IMR-90 (cell line): ENCODE data around the gene TSPAN14. TPM values are rescaled to one million over a fixed set of nuclear protein-coding genes. Genes with fewer than 3 reads are reported as not detected.

Source experiments
- ATAC-seq: fragments of 200-7000 bp; cut with Tn5 transposase; 2 replicates; pipeline ENCODE4 v1.9.1; 2020; ENCODE audit warnings: low read depth, mild to moderate bottlenecking, moderate library complexity
- BruUV-seq: library from RNA; stranded (reverse); fragments of 400-500 nt; replicated peaks from 2 replicates; lab custom pipeline; 2021; lab: Mats Ljungman, UMichigan
- CTCF ChIA-PET: fragments of 300-600 bp; formaldehyde crosslinking; extraction: SDS; loops from one replicate; lab custom pipeline; 2021; ENCODE audit warnings: antibody characterized with exemption; lab: Yijun Ruan, JAX
- POLR2A ChIA-PET: fragments of 300-600 bp; sonication (Branson Sonifier 250); formaldehyde crosslinking; loops from one replicate; lab custom pipeline; 2022; ENCODE audit warnings: antibody characterized with exemption; ENCODE audit not compliant: unreplicated experiment; lab: Charles Lee
- DNase-seq: peaks from one replicate; pipeline ENCODE4 v3.0.0; 2013
- H2AFZ ChIP-seq: replicated peaks from 2 replicates; pipeline ENCODE3; 2013; ENCODE audit warnings: low read length, mild to moderate bottlenecking; ENCODE audit not compliant: poor library complexity
- H2AK5ac ChIP-seq: 2 replicates; pipeline ENCODE4 v1.6.1; 2013; ENCODE audit warnings: low read depth, low read length, inconsistent platforms
- H2AK9ac ChIP-seq: replicated peaks from 2 replicates; pipeline ENCODE3; 2013; ENCODE audit warnings: mild to moderate bottlenecking, low read depth, low read length, moderate library complexity; ENCODE audit not compliant: poor library complexity
- H2BK120ac ChIP-seq: 2 replicates; pipeline ENCODE4 v1.6.1; 2013; ENCODE audit warnings: low read depth, low read length, inconsistent platforms
- H2BK15ac ChIP-seq: 3 replicates; pipeline ENCODE4 v1.6.1; 2013; ENCODE audit warnings: low read depth, low read length, inconsistent platforms
- H2BK20ac ChIP-seq: 2 replicates; pipeline ENCODE4 v1.6.1; 2013; ENCODE audit warnings: low read depth, mild to moderate bottlenecking, inconsistent platforms, low read length, moderate library complexity
- H2BK5ac ChIP-seq: 2 replicates; pipeline ENCODE4 v1.6.1; 2013; ENCODE audit warnings: mild to moderate bottlenecking, low read depth, low read length, inconsistent platforms; ENCODE audit not compliant: poor library complexity, severe bottlenecking
- H3K14ac ChIP-seq: replicated peaks from 2 replicates; pipeline ENCODE4 v1.6.1; 2013; ENCODE audit warnings: low read depth, low read length, inconsistent platforms
- H3K18ac ChIP-seq: 2 replicates; pipeline ENCODE4 v1.6.1; 2013; ENCODE audit warnings: low read depth, low read length, control low read depth
- H3K23ac ChIP-seq: 2 replicates; pipeline ENCODE4 v1.6.1; 2013; ENCODE audit warnings: low read depth, low read length, inconsistent platforms
- H3K27ac ChIP-seq: 2 replicates; pipeline ENCODE4 v1.5.1; 2013; ENCODE audit warnings: mild to moderate bottlenecking, control low read depth, low read length; ENCODE audit not compliant: insufficient read depth
- H3K27me3 ChIP-seq: 2 replicates; pipeline ENCODE4 v1.6.1; 2013; ENCODE audit warnings: low read length; ENCODE audit not compliant: control insufficient read depth, insufficient read depth
- H3K36me3 ChIP-seq: 2 replicates; pipeline ENCODE4 v1.6.1; 2013; ENCODE audit warnings: low read length, mixed read lengths; ENCODE audit not compliant: control insufficient read depth, insufficient read depth
- H3K4ac ChIP-seq: 2 replicates; pipeline ENCODE4 v1.6.1; 2013; ENCODE audit warnings: low read depth, low read length, inconsistent platforms
- H3K4me1 ChIP-seq: 2 replicates; pipeline ENCODE4 v1.6.1; 2013; ENCODE audit warnings: low read length, mixed read lengths; ENCODE audit not compliant: control insufficient read depth, insufficient read depth
- H3K4me2 ChIP-seq: 2 replicates; pipeline ENCODE4 v1.6.1; 2013; ENCODE audit warnings: low read depth, mild to moderate bottlenecking, control low read depth, low read length, moderate library complexity
- H3K4me3 ChIP-seq: 2 replicates; pipeline ENCODE4 v1.5.1; 2013; ENCODE audit warnings: low read depth, mild to moderate bottlenecking, control low read depth, low read length, moderate library complexity; ENCODE audit not compliant: insufficient read depth
- H3K56ac ChIP-seq: 2 replicates; pipeline ENCODE4 v1.6.1; 2013; ENCODE audit warnings: low read length, inconsistent platforms; ENCODE audit not compliant: insufficient read depth; ENCODE audit errors: extremely low read depth
- H3K79me1 ChIP-seq, 2 experiments: 2 replicates each; pipeline ENCODE4 v1.6.1; 2013; ENCODE audit warnings: low read length in 2 of 2, inconsistent platforms in 1 of 2, low read depth in 1 of 2
- H3K9ac ChIP-seq: 2 replicates; pipeline ENCODE4 v1.6.1; 2013; ENCODE audit warnings: low read depth, low read length, control low read depth
- H3K9me1 ChIP-seq: 2 replicates; pipeline ENCODE4 v1.6.1; 2013; ENCODE audit warnings: low read length, inconsistent platforms; ENCODE audit not compliant: insufficient read depth
- H3K9me3 ChIP-seq: 2 replicates; pipeline ENCODE4 v1.6.1; 2013; ENCODE audit warnings: low read length; ENCODE audit not compliant: control insufficient read depth, insufficient read depth
- H4K20me1 ChIP-seq: 2 replicates; pipeline ENCODE4 v1.6.1; 2013; ENCODE audit warnings: low read length, inconsistent platforms; ENCODE audit not compliant: insufficient read depth
- H4K5ac ChIP-seq: 2 replicates; pipeline ENCODE4 v1.6.1; 2013; ENCODE audit warnings: mild to moderate bottlenecking, low read depth, low read length, control low read depth
- H4K8ac ChIP-seq, 2 experiments: 2 replicates each; pipeline ENCODE4 v1.6.1; 2013; ENCODE audit warnings: low read depth in 2 of 2, low read length in 2 of 2, control low read depth in 1 of 2, inconsistent platforms in 1 of 2
- H4K91ac ChIP-seq: 2 replicates; pipeline ENCODE4 v1.6.1; 2013; ENCODE audit warnings: low read depth, low read length, inconsistent platforms; ENCODE audit not compliant: insufficient read depth
- MAFK ChIP-seq: IDR thresholded peaks from 2 replicates; pipeline ENCODE4 v1.6.1; 2012; ENCODE audit warnings: low read depth, low read length, improper control_type of control experiment
- NFE2L2 ChIP-seq: fragments of 150-350 bp; IDR thresholded peaks from 2 replicates; pipeline ENCODE4 v1.6.1; 2016; ENCODE audit warnings: low read depth, mild to moderate bottlenecking, low read length
- RAD21 ChIP-seq: IDR thresholded peaks from 2 replicates; pipeline ENCODE4 v1.6.1; 2012; ENCODE audit warnings: low read length, improper control_type of control experiment
- RFX5 ChIP-seq: IDR thresholded peaks from 2 replicates; pipeline ENCODE4 v1.8.0; 2012; ENCODE audit warnings: low read depth, mild to moderate bottlenecking, low read length, moderate library complexity
- SMC3 ChIP-seq: fragments of 150-350 bp; IDR thresholded peaks from 2 replicates; pipeline ENCODE4 v1.6.1; 2016; ENCODE audit warnings: low read depth, mild to moderate bottlenecking, antibody characterized with exemption, low read length, moderate library complexity
- WGBS, 2 experiments: methylation state at CpG; one replicate each; pipeline versions ENCODE4 v1.1.5 to v1.1.7; 2013; ENCODE audit warnings: missing lambda C conversion rate in 2 of 2; ENCODE audit not compliant: insufficient read length in 1 of 2; ENCODE audit errors: extremely low coverage in 2 of 2; 5-methylcytosine and 5-hydroxymethylcytosine counted together
- dilution Hi-C: fragments of 300-500 bp; cut with HindIII; formaldehyde crosslinking; loops from one replicate; pipeline ENCODE4 v1.14.3; 2018; ENCODE audit warnings: low sequenced_read_pairs; ENCODE audit not compliant: unreplicated experiment
- in situ Hi-C: fragments of 300-500 bp; cut with MboI; formaldehyde crosslinking; loops from 3 replicates; pipeline ENCODE4 v1.14.3; 2019; ENCODE audit warnings: low sequenced_read_pairs, inconsistent platforms, mixed read lengths
- intact Hi-C: fragments of 100-400 bp; cut with micrococcal nuclease; formaldehyde crosslinking; loops from 2 replicates; pipeline ENCODE4 v1.10.0; 2022
- polyA plus RNA-seq, 3 experiments: library from polyadenylated mRNA; depleted of rRNA; stranded (reverse); fragments of >200 nt; gene quantifications; 2 replicates each; pipeline ENCODE4 v1.2.3, GENCODE V29; 2012; ENCODE audit warnings: low replicate concordance in 1 of 3
- total RNA-seq: library from RNA; depleted of rRNA; stranded (reverse); fragments of >200 nt; gene quantifications from 2 replicates; pipeline ENCODE4 v1.2.3, GENCODE V29; 2012

Gene TSPAN14
- total and polyA plus RNA-seq, 2 of the 4 experiments (the other 2 are of a cell fraction) = 18.5 to 43.0 TPM

GRCh38 chr10:80476685-80477084, 22.6 kb downstream of the TSPAN14 start:
- no TSS peak for BruUV-seq
- CTCF ChIA-PET = no interaction called here
- WGBS, 2 experiments = no CpG with 5 or more reads among the region's 1 CpG

More at GRCh38 chr10:80476685-80477084, 22.6 kb downstream of the TSPAN14 start:
- H4K91ac ChIP-seq = no peak overlapping the region
- in situ Hi-C loops (no loop called here), intact Hi-C loops (no loop called here), dilution Hi-C loops (no loop called here)
- no peak overlapping the region for H3K27ac ChIP-seq
- no peak overlapping the region for H3K23ac ChIP-seq
- H3K27me3 ChIP-seq = no peaks in the 10 kb centered on the region
- H2AK9ac ChIP-seq = no peak overlapping the region
- no peak overlapping the region for H3K14ac ChIP-seq
- H4K20me1 ChIP-seq = peaks cover 22% of the 10 kb centered on the region
- 0 out of 2 replicates have a peak overlapping the region, but pooled peaks have one; percentile 13 for H3K4ac ChIP-seq
- peaks cover 11% of the 10 kb centered on the region for H3K9me3 ChIP-seq
- no peak overlapping the region for H3K18ac ChIP-seq
- no peak overlapping the region for H3K4me2 ChIP-seq
- no peak overlapping the region for H3K4me3 ChIP-seq
- no peak overlapping the region for H2BK120ac ChIP-seq
- no peak overlapping the region for H4K5ac ChIP-seq
- no peak overlapping the region for H3K9ac ChIP-seq
- H3K9me1 ChIP-seq = peaks cover 24% of the 10 kb centered on the region
- H2BK5ac ChIP-seq = no peak overlapping the region
- H2AFZ ChIP-seq = no peak overlapping the region
- no peaks in the 10 kb centered on the region; the same call in 1 of the 2 replicates for H3K36me3 ChIP-seq
- H3K56ac ChIP-seq = no peak overlapping the region
- peaks cover 24% of the 10 kb centered on the region for H3K4me1 ChIP-seq
- no peak overlapping the region for H2AK5ac ChIP-seq
- H2BK20ac ChIP-seq = no peak overlapping the region
- ATAC-seq (no peak), DNase-seq (no peak)
- no peak overlapping the region for H4K8ac ChIP-seq
- peaks cover 27 to 43% of the 10 kb centered on the region in 2 experiments for H3K79me1 ChIP-seq
- no peak for TF ChIP-seq MAFK
- TF ChIP-seq RFX5 = no peak
- TF ChIP-seq SMC3 = no peak
- no peak for TF ChIP-seq RAD21
- no peak for TF ChIP-seq NFE2L2
- no peak overlapping the region for H2BK15ac ChIP-seq
- POLR2A ChIA-PET = no interaction called here
